ENCODE measurements around the gene CSF3R. TPM values are rescaled to one million over a fixed set of nuclear protein-coding genes. Genes with fewer than 3 reads are reported as not detected.

CSF3R gene
- polyA plus RNA-seq, 1 of the 3 experiments (the other 2 are of a cell fraction), result not detected

- peak; percentile 83 for DNase-seq
- Histone ChIP-seq H3K27me3 (ENCODE audit: insufficient read depth) (no peaks in the 10 kb centered on the region), H3K9ac (no peak overlapping the region), H3K27ac (ENCODE audit: low read depth in 2 of 2, low read length in 1 of 2) (peak overlapping the region in 1 of 2 experiments; percentile 75; a peak in 2 of 4 replicates), H3K4me1 (ENCODE audit: control insufficient read depth in 1 of 2, insufficient read depth in 2 of 2, low read depth in 1 of 2, low read length in 1 of 2) (peaks cover 0 to 10% of the 10 kb centered on the region in 2 experiments; a peak in 1 of 4 replicates), H3K36me3 (replicated peaks in 1 of 2; ENCODE audit: control insufficient read depth in 1 of 2, insufficient read depth in 2 of 2, low read length in 1 of 2) (no peaks in the 10 kb centered on the region), H3K9me2 (no peaks in the 10 kb centered on the region), H3K9me3 (no peaks in the 10 kb centered on the region), H3K4me2 (no peak overlapping the region), H3K79me2 (ENCODE audit: insufficient read depth) (no peaks in the 10 kb centered on the region), H3F3A (replicated peaks; ENCODE audit: insufficient read depth) (no peaks in the 10 kb centered on the region), H4K20me1 (ENCODE audit: insufficient read depth) (no peaks in the 10 kb centered on the region), H2AFZ (ENCODE audit: low read depth) (no peak overlapping the region), H3K4me3 (ENCODE audit: low read depth in 2 of 2, low read length in 1 of 2) (no peak overlapping the region)
- 66% methylated on average over 7 of the region's 9 CpGs for WGBS (ENCODE audit: low lambda C conversion rate)
- ChIA-PET POLR2A (interaction anchor here (1.3 to 2.1 kb wide), 2 partner anchors 11 to 25 kb away, joined by 3 to 8 read pairs; partner anchors contain the start of genes MRPS15 and OSCP1), CTCF (interaction anchor here (0.8 kb wide), 1 partner anchor 11 kb away, joined by 3 read pairs; the partner anchor contains the start of gene MRPS15)
- TF ChIP-seq POLR2AphosphoS5 (IDR thresholded peaks at IDR 0.05; ENCODE audit: low read depth, low read length), result no peak
- no peak for TF ChIP-seq CTCF (IDR thresholded peaks at IDR 0.05)
- TF ChIP-seq, protein P1, sequence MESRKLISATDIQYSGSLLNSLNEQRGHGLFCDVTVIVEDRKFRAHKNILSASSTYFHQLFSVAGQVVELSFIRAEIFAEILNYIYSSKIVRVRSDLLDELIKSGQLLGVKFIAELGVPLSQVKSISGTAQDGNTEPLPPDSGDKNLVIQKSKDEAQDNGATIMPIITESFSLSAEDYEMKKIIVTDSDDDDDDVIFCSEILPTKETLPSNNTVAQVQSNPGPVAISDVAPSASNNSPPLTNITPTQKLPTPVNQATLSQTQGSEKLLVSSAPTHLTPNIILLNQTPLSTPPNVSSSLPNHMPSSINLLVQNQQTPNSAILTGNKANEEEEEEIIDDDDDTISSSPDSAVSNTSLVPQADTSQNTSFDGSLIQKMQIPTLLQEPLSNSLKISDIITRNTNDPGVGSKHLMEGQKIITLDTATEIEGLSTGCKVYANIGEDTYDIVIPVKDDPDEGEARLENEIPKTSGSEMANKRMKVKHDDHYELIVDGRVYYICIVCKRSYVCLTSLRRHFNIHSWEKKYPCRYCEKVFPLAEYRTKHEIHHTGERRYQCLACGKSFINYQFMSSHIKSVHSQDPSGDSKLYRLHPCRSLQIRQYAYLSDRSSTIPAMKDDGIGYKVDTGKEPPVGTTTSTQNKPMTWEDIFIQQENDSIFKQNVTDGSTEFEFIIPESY (IDR thresholded peaks at IDR 0.05; ENCODE audit: borderline replicate concordance, low read depth), result no peak
- TF ChIP-seq FOSL2 (IDR thresholded peaks at IDR 0.05; ENCODE audit: borderline replicate concordance, low read depth), result no peak
- peak; percentile 47; the same call in 1 of the 2 replicates for TF ChIP-seq RCOR1 (IDR thresholded peaks at IDR 0.05; ENCODE audit: low read length)
- peak in 1 of 2 experiments; percentile 45; a peak in 1 of 4 replicates for TF ChIP-seq EP300 (IDR thresholded peaks at IDR 0.05; ENCODE audit: borderline replicate concordance in 1 of 2, low read depth in 1 of 2, low read length in 1 of 2)
- no peak for TF ChIP-seq GABPA (IDR thresholded peaks at IDR 0.05; ENCODE audit: low read depth)
- no peak for TF ChIP-seq TAF1 (IDR thresholded peaks at IDR 0.05; ENCODE audit: borderline replicate concordance, low read depth, low read length)
- no peak for TF ChIP-seq NFIC (IDR thresholded peaks at IDR 0.05; ENCODE audit: borderline replicate concordance)
- TF ChIP-seq SMC3 (IDR thresholded peaks at IDR 0.05; ENCODE audit: low read depth, low read length), result no peak
- TF ChIP-seq ELF1 (IDR thresholded peaks at IDR 0.05), result no peak
- TF ChIP-seq SIN3A (IDR thresholded peaks at IDR 0.05; ENCODE audit: borderline replicate concordance, low read depth, low read length), result no peak
- no peak for TF ChIP-seq TEAD4 (IDR thresholded peaks at IDR 0.05; ENCODE audit: borderline replicate concordance, insufficient read depth)
- TF ChIP-seq FOXJ3 (CRISPR knock-in tag; IDR thresholded peaks at IDR 0.05), result no peak
- no peak for TF ChIP-seq RFX5 (IDR thresholded peaks at IDR 0.05; ENCODE audit: low read length)
- no peak for TF ChIP-seq GATA2 (CRISPR knock-in tag; IDR thresholded peaks at IDR 0.05)
- TF ChIP-seq EZH2phosphoT487 (IDR thresholded peaks at IDR 0.05; ENCODE audit: borderline replicate concordance, low read depth), result no peak
These were observed 7.4 kb downstream of the CSF3R start for GRCh38 chr1:36475341-36475740.
